HCT116 (cell line): ENCODE data around the gene SDC1.

Experiments
- CEBPB ChIP-seq: IDR thresholded peaks from 2 replicates; pipeline ENCODE4 v1.6.1; 2012; ENCODE audit warnings: low read depth
- EZH2 ChIP-seq: fragments of 200-600 bp; sonication (generic); IDR thresholded peaks from 2 replicates; pipeline ENCODE4 v1.6.1; 2017; ENCODE audit warnings: antibody characterized with exemption, mixed run types
- POLR2A ChIP-seq: IDR thresholded peaks from 2 replicates; pipeline ENCODE4 v1.7.0; 2011; ENCODE audit warnings: borderline replicate concordance; ENCODE audit not compliant: insufficient read depth, insufficient read length; ENCODE audit errors: extremely low read depth
- POLR2AphosphoS5 ChIP-seq: IDR thresholded peaks from 2 replicates; pipeline ENCODE4 v1.6.1; 2011; ENCODE audit warnings: mild to moderate bottlenecking, low read depth, low read length, moderate library complexity
- YY1 ChIP-seq: IDR thresholded peaks from 2 replicates; pipeline ENCODE4 v1.6.1; 2011; ENCODE audit warnings: low read length, low read depth, moderate library complexity, mild to moderate bottlenecking; ENCODE audit not compliant: insufficient replicate concordance; ENCODE audit errors: extremely low read depth
- TF ChIP-seq, protein P1 (sequence below), 3 experiments: fragments of 200-600 bp in 1 of 3; sonication (generic) in 1 of 3; IDR thresholded peaks in 2 of 3; conservative IDR thresholded peaks in 1 of 3; 2 replicates each; pipeline ENCODE4 v1.5.1; 2012 to 2017; ENCODE audit warnings: low read depth in 2 of 3, low read length in 2 of 3, antibody characterized with exemption in 1 of 3, borderline replicate concordance in 1 of 3, control low read depth in 1 of 3, mild to moderate bottlenecking in 1 of 3, mixed read lengths in 1 of 3, mixed run types in 1 of 3, moderate library complexity in 1 of 3; ENCODE audit not compliant: insufficient read depth in 1 of 3
- TF ChIP-seq, protein P2 (sequence below): IDR thresholded peaks from 2 replicates; pipeline ENCODE4 v1.6.1; 2012

DNA sequence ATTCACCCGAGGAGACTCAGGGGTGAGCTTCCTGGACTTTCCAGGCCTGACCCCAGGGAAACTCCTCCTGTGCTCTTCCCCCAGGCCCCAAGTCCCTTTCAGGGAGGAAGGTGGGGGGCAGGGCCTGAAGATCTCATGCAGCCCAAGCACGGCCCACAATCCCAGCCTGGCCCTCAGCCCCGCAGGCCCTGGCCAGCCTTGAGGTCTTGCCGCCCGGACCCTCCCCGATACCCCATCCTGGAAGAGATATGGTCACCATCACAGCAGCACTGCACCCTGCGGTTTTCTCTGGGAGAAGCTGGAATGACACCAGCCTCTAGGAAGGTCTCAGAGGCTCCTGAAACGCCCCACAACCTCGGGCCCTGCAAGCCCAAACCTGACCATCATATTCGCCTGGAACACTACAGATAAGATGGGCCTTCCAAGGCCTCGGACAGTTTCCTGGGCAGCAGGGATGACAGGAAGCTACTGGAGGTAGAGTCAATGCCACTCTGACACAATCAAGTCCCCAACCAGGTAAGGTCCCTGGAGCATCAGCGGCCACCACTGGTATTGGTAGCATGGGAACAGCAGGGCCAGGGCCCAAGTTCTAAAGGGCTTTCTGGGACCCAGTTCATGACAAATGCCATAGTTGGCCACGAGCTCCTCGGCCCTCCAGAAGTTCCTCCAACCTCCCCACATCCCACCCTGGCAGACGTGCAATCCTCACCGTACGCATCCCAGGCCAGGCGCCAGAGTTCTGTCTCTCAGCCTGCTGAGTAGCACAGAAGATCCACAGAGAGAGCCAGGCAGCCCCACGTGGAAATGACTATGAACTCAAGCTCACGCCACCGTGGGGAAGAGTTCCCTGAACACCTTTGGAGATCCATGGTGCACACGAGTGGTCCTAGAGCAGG is 8.6 kb downstream of the SDC1 start:
- TF ChIP-seq POLR2A, result no peak
- TF ChIP-seq, protein P1, sequence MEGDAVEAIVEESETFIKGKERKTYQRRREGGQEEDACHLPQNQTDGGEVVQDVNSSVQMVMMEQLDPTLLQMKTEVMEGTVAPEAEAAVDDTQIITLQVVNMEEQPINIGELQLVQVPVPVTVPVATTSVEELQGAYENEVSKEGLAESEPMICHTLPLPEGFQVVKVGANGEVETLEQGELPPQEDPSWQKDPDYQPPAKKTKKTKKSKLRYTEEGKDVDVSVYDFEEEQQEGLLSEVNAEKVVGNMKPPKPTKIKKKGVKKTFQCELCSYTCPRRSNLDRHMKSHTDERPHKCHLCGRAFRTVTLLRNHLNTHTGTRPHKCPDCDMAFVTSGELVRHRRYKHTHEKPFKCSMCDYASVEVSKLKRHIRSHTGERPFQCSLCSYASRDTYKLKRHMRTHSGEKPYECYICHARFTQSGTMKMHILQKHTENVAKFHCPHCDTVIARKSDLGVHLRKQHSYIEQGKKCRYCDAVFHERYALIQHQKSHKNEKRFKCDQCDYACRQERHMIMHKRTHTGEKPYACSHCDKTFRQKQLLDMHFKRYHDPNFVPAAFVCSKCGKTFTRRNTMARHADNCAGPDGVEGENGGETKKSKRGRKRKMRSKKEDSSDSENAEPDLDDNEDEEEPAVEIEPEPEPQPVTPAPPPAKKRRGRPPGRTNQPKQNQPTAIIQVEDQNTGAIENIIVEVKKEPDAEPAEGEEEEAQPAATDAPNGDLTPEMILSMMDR (IDR thresholded peaks at IDR 0.05 in 2 of 3, conservative IDR thresholded peaks at IDR 0.05 in 1 of 3; ENCODE audit: borderline replicate concordance in 1 of 3, insufficient read depth in 1 of 3, low read depth in 2 of 3, low read length in 2 of 3), result no peak
- no peak for TF ChIP-seq CEBPB
- no peak for TF ChIP-seq YY1
- no peak for TF ChIP-seq EZH2
- TF ChIP-seq, protein P2, sequence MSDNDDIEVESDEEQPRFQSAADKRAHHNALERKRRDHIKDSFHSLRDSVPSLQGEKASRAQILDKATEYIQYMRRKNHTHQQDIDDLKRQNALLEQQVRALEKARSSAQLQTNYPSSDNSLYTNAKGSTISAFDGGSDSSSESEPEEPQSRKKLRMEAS, result no peak
- no peak for TF ChIP-seq POLR2AphosphoS5
